ENCODE data around the gene HTD2.
"Not testable (repeated sequence)": the region's sequence is repeated elsewhere in the genome, so short reads cannot be mapped to it uniquely, and the experiment has no call there.

DNA sequence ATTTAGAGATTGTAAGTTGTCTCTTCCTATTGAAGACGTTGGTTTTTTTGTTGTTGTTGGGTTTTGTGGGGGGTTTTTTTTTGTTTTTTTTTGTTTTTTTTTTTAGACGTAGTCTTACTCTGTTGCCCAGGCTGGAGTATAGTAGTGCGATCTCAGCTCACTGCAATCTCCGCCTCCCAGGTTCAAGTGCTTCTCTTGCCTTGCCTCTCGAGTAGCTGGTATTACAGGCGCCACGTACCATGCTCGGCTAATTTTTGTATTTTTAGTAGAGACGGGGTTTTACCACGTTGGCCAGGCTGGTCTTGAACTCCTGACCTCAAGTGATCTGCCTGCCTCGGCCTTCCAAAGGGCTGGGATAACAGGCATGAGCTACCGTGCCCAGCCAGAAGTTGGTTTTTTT lies 32.8 kb downstream of the HTD2 start:
- TF ChIP-seq, protein P1, sequence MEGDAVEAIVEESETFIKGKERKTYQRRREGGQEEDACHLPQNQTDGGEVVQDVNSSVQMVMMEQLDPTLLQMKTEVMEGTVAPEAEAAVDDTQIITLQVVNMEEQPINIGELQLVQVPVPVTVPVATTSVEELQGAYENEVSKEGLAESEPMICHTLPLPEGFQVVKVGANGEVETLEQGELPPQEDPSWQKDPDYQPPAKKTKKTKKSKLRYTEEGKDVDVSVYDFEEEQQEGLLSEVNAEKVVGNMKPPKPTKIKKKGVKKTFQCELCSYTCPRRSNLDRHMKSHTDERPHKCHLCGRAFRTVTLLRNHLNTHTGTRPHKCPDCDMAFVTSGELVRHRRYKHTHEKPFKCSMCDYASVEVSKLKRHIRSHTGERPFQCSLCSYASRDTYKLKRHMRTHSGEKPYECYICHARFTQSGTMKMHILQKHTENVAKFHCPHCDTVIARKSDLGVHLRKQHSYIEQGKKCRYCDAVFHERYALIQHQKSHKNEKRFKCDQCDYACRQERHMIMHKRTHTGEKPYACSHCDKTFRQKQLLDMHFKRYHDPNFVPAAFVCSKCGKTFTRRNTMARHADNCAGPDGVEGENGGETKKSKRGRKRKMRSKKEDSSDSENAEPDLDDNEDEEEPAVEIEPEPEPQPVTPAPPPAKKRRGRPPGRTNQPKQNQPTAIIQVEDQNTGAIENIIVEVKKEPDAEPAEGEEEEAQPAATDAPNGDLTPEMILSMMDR (IDR thresholded peaks at IDR 0.05 in 8 of 11, conservative IDR thresholded peaks at IDR 0.05 in 3 of 11), result not testable (repeated sequence)
- TF ChIP-seq POLR2AphosphoS5 (IDR thresholded peaks at IDR 0.05), result not testable (repeated sequence)

Data from spleen (tissue), 7 donors.